RWPE2 (cell line): ENCODE data around the gene TAL1.
A peak's percentile ranks its signal among the peaks of the same experiment; 100 is the strongest.

ENCODE experiments used
- ATAC-seq: fragments of 200-7000 bp; cut with Tn5 transposase; 3 replicates; pipeline ENCODE4 v1.9.1; 2021; ENCODE audit warnings: low read depth
- DNase-seq: peaks from one replicate; pipeline ENCODE4 v3.0.0-alpha.2; 2020; ENCODE audit warnings: low spot score
- H3K27ac ChIP-seq: fragments of 450-650 bp; 2 replicates; pipeline ENCODE4 v1.5.1; 2017; ENCODE audit warnings: mild to moderate bottlenecking; ENCODE audit not compliant: poor library complexity, severe bottlenecking
- H3K27me3 ChIP-seq: fragments of 250-450 bp; sonication (Bioruptor Pico); 2 replicates; pipeline ENCODE4 v1.5.1; 2021; ENCODE audit warnings: mild to moderate bottlenecking, moderate library complexity; ENCODE audit not compliant: insufficient read depth, poor library complexity, severe bottlenecking
- H3K36me3 ChIP-seq: fragments of 250-450 bp; sonication (Bioruptor Pico); 2 replicates; pipeline ENCODE4 v1.5.1; 2020; ENCODE audit warnings: low read depth, mild to moderate bottlenecking, moderate library complexity
- H3K4me1 ChIP-seq: fragments of 250-450 bp; sonication (Bioruptor Pico); 2 replicates; pipeline ENCODE4 v1.5.1; 2021; ENCODE audit warnings: mild to moderate bottlenecking, moderate library complexity; ENCODE audit not compliant: insufficient read depth, poor library complexity, severe bottlenecking
- H3K4me3 ChIP-seq: fragments of 250-450 bp; sonication (Bioruptor Pico); 2 replicates; pipeline ENCODE4 v1.5.1; 2021; ENCODE audit warnings: mild to moderate bottlenecking, moderate library complexity; ENCODE audit not compliant: severe bottlenecking
- H3K9me3 ChIP-seq: fragments of 250-450 bp; sonication (Bioruptor Pico); 2 replicates; pipeline ENCODE4 v1.5.1; 2021; ENCODE audit warnings: mild to moderate bottlenecking, moderate library complexity; ENCODE audit not compliant: severe bottlenecking
- CTCF ChIP-seq: fragments of 450-650 bp; IDR thresholded peaks from one replicate; pipeline ENCODE4 v1.5.1; 2017; ENCODE audit warnings: mild to moderate bottlenecking, moderate library complexity; ENCODE audit not compliant: poor library complexity, severe bottlenecking

The TAL1 gene

DNA sequence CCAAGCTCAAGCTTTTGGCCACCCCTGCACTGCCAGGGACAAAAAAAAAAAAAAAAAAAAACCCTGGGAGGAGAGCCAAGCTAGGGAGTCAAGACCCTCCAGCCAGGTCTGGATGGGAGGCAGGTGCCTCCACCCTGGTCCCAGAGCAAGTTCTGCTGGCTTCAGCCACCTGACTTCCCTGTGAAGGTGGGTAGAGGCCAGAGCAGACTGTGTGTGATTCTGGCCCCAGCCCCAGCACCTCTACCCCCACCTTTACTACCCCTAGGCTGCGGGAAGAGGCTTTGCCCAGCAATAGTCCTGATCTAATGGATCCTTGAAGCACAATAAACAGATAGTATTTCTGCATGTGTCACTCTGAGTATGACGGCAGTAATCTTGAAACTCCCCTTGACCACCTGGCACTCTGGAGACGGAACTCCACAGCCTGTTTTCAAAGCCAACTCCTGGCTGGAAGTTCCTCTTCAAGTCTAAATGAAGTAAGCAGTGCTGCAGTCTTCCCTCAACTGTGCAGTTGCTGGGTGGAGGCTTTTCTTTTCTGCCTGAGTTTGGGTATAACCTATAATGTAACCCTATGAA is 51.9 kb downstream of the TAL1 start:
- H3K4me3 ChIP-seq, result no peak overlapping the region
- H3K27ac ChIP-seq, result no peak overlapping the region
- no peak for ATAC-seq
- DNase-seq, result peak; percentile 9
- no peaks in the 10 kb centered on the region for H3K27me3 ChIP-seq
- no peaks in the 10 kb centered on the region for H3K9me3 ChIP-seq
- no peaks in the 10 kb centered on the region for H3K36me3 ChIP-seq
- H3K4me1 ChIP-seq, result no peaks in the 10 kb centered on the region
- no peak for TF ChIP-seq CTCF

GRCh38 chr1:47179017-47179987 is 52.7 kb downstream of the TAL1 start:
- peak; percentile 79 for DNase-seq
- peak; percentile 78 for ATAC-seq
- Histone ChIP-seq H3K4me3 (peak overlapping the region; percentile 19), H3K27ac (no peak overlapping the region), H3K36me3 (no peaks in the 10 kb centered on the region), H3K9me3 (no peaks in the 10 kb centered on the region), H3K27me3 (no peaks in the 10 kb centered on the region), H3K4me1 (no peaks in the 10 kb centered on the region)
- TF ChIP-seq CTCF, result peak; percentile 84

DNA sequence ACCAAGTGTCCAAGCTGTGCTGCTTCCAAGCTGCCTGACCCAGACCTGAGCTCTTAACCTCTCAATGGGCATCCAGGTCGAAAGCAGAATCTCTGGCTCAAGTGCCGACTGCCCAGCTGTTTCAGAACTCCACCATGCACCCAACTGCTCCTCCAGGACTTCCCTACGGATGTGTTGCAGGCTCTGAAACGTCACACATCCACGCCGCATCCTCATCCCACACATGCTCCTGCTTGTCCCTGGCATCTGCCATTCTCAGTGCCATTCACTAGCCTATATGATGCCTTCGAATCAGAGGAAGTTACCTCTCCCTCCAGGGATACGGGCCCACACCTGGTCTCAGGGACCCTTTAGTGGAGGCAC is 53.4 kb downstream of the TAL1 start:
- H3K27ac ChIP-seq, result no peak overlapping the region
- no peak for TF ChIP-seq CTCF
- no peaks in the 10 kb centered on the region for H3K36me3 ChIP-seq
- ATAC-seq, result no peak
- H3K4me3 ChIP-seq, result no peak overlapping the region
- H3K27me3 ChIP-seq, result no peaks in the 10 kb centered on the region
- no peaks in the 10 kb centered on the region for H3K9me3 ChIP-seq
- no peak for DNase-seq
- H3K4me1 ChIP-seq, result no peaks in the 10 kb centered on the region

GRCh38 chr1:47178020-47178419 is 54.0 kb downstream of the TAL1 start:
- TF ChIP-seq CTCF, result no peak
- ATAC-seq (no peak), DNase-seq (peak; percentile 15)
- H3K27ac ChIP-seq, result no peak overlapping the region
- H3K4me3 ChIP-seq, result no peak overlapping the region
- no peaks in the 10 kb centered on the region for H3K36me3 ChIP-seq
- no peaks in the 10 kb centered on the region for H3K9me3 ChIP-seq
- no peaks in the 10 kb centered on the region for H3K4me1 ChIP-seq
- no peaks in the 10 kb centered on the region for H3K27me3 ChIP-seq
